Measurements from ENCODE around the gene PERM1.
"Not testable (repeated sequence)": the region's sequence is repeated elsewhere in the genome, so short reads cannot be mapped to it uniquely, and the experiment has no call there.

Gene PERM1

DNA sequence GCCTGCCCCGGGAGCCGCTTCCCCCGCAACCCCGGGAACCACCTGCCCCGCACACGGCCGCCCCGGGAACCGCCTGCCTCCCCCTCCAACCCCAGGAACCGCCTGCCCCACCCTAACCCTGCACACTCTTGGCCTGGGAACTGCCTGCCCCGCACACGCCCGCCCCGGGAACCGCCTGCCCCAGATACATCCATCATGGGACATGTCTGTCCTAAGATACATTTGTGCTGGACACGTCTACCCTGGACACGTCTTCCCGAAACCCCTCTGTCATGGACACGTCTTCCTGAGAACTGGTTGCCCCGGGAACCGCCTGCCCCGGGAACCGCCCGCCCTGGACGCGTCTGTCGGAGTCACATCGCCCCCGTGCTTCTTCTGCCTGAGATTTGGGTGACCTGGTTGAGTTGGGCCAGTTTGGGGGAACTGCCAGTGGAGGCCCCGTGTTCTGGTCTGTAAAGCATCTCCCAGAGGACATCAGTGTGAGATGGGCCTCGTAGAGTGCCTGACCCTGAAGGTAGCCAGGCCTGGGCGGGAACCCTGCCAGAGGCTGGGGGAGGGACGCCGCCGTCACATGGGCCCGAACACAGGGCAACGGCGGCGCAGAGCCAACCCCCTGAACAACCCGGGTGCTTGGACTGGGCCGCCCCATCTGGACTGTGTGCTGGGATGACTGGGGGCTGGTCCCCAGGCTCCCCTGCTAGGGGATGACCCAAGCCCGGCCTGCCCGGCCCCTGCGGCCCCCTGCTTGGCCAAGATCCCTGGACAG is 3.6 kb downstream of the PERM1 start:
- no peak overlapping the region for H3K27ac Mint-ChIP-seq
- H3K4me3 Mint-ChIP-seq = peak overlapping the region in 1 of 2 donors; percentile 34
- peaks cover 49% of the 10 kb centered on the region for H3K27me3 Mint-ChIP-seq
- ATAC-seq (no peak), DNase-seq (no peak)
- H3K4me1 Mint-ChIP-seq = peaks cover 13% of the 10 kb centered on the region
- peaks cover 0 to 7% of the 10 kb centered on the region in 2 donors for H3K9me3 Mint-ChIP-seq

GRCh38 chr1:976791-977190 is 5.1 kb downstream of the PERM1 start:
- peaks cover 13% of the 10 kb centered on the region for H3K4me1 Mint-ChIP-seq
- peaks cover 51% of the 10 kb centered on the region for H3K27me3 Mint-ChIP-seq
- not testable (repeated sequence) for H3K27ac Mint-ChIP-seq, ATAC-seq, H3K4me3 Mint-ChIP-seq, H3K9me3 Mint-ChIP-seq, DNase-seq

DNA sequence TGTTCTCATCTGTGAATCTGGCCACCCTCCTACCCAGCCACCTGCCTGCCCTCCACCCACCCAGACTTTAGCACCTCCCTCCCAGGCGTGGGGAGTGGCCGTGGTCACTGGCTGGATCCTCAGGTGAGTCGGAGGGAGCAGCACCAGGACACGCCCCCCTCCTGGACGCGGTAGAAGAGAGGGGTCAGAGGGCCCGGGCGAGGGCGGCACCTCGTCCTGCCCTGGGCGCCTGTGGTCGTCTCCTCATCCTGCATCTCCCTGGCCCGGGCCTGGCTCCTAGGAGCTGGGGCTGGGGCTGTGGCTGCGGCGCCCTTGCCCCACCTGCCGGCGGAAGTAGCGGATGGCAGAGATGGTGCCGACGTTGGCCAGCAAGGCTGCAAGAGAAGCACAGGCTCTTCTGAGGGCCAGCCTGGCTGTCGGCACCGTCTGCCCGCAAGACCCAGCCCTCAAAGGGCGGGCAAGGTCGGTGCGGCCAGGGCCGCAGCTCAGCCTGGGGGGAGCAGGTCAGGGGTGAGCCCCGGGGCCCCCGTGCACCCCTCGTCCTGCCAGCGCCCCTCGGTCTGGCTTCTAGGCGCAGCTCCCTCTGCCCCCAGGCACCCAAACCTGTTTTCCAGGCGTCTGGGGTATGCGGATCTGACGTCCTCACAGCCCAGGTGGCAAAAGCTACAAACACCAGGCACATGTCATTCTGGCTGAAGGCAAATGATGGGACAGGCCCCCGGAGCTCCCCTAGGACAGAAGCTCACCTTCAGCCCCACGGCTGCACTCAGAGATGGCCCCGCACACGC is 5.8 kb downstream of the PERM1 start:
- Mint-ChIP-seq H3K27me3 (peaks cover 58% of the 10 kb centered on the region), H3K4me3 (peak overlapping the region; percentile 9 to 29), H3K9me3 (peaks cover 0 to 7% of the 10 kb centered on the region in 2 donors), H3K4me1 (peaks cover 13% of the 10 kb centered on the region), H3K27ac (no peak overlapping the region)
- DNase-seq (peak; percentile 70 to 71), ATAC-seq (peak; percentile 81)

- Mint-ChIP-seq H3K4me1 (peaks cover 13% of the 10 kb centered on the region), H3K27ac (no peak overlapping the region), H3K27me3 (peaks cover 65% of the 10 kb centered on the region), H3K9me3 (peaks cover 0 to 7% of the 10 kb centered on the region in 2 donors), H3K4me3 (no peak overlapping the region)
- ATAC-seq (no peak), DNase-seq (no peak)
Observed at GRCh38 chr1:975365-975764, 6.5 kb downstream of the PERM1 start.

DNA sequence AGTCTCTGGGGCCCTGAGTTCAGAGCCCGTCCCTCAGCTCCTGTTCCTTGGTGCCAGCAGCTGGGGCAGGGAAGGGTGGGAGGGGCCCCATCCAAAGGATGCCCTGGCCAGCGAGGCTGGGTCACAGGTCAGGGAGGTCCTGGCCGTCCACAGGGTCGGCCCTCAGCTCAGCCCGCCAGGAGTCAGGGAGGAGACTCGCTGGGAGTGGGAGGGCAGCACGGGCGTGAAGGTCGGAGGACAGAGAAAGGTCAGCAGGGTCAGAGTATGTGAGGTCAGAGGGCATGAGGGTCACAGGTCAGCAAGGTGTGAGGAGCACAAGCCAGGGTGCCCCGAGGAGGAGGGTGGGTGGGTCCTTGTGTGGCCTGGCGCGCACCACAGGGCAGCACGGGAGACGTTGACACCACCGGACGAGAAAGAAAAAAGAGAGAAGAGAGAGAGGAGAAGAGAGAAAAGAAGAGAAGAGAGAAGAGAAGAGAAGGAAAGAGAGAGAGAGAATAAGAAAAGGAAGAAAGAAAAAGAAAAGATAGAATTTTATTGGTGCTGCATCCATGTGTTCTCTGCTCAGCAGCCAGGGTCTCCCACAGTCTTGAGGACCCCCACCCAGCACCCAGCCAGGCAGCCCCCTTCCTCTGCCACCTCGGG is 7.1 kb downstream of the PERM1 start:
- no peak overlapping the region for H3K27ac Mint-ChIP-seq
- ATAC-seq = no peak

DNA sequence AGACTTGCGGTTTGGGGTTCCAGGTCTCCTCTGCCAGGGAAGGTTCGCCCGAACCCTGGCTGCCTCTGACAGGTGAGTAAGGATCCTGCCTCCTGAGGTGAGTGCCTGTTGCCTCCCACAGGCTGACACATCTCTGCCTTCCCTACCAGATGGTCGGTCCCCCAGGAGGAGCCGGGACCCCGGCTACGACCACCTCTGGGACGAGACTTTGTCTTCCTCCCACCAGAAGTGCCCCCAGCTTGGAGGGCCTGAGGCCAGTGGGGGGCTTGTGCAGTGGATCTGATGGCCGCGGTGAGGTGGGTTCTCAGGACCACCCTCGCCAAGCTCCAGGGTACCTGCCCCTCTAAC is 7.6 kb downstream of the PERM1 start:
- no peak overlapping the region for H3K4me3 Mint-ChIP-seq
- ATAC-seq (no peak), DNase-seq (no peak)
- no peak overlapping the region for H3K27ac Mint-ChIP-seq
- peaks cover 0 to 7% of the 10 kb centered on the region in 2 donors for H3K9me3 Mint-ChIP-seq
- H3K4me1 Mint-ChIP-seq = peaks cover 13% of the 10 kb centered on the region
- peaks cover 76% of the 10 kb centered on the region for H3K27me3 Mint-ChIP-seq

More for the DNA sequence above, 7.1 kb downstream of the PERM1 start:
- Mint-ChIP-seq H3K4me3 (no peak overlapping the region), H3K27me3 (peaks cover 70% of the 10 kb centered on the region), H3K9me3 (peaks cover 0 to 7% of the 10 kb centered on the region in 2 donors), H3K4me1 (peaks cover 13% of the 10 kb centered on the region)
- DNase-seq = no peak

DNA sequence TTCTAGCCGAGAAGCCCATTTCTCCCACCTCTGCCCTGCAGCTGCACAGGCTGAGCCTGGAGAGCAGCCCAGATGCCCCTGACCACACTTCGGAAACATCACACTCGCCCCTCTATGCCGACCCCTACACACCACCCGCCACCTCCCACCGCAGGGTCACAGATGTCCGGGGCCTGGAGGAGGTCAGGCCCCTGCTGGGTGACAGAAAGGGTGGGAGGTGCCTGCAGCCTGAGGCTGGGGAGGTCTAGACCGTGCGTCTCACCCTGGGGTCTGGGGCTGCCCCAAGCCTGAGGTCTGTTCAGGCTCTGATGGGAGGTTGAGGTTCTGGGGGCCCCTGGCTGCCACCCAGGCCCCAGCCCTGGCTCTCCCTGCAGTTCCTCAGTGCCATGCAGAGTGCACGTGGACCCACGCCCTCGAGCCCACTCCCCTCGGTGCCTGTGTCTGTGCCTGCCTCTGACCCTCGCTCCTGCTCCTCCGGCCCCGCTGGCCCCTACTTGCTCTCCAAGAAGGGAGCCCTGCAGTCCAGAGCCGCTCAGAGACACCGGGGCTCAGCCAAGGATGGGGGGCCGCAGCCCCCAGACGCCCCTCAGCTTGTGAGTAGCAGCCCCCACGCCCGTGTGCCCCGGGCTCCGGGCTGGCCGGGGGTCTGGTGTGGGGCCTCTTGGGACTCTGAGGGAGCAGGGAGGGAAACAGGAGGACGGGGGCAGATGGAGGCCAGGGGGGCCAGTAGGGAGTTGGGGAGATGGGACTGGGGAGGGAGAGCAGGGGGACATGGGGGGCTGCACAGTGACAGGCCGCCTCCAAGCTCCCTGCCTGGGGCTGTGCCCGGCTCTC is 8.2 kb downstream of the PERM1 start:
- ATAC-seq (no peak), DNase-seq (no peak)
- Mint-ChIP-seq H3K27me3 (peaks cover 82% of the 10 kb centered on the region), H3K27ac (no peak overlapping the region), H3K4me1 (peaks cover 13% of the 10 kb centered on the region), H3K4me3 (no peak overlapping the region), H3K9me3 (peaks cover 0 to 7% of the 10 kb centered on the region in 2 donors)

GRCh38 chr1:972726-973458 is 9.0 kb downstream of the PERM1 start:
- Mint-ChIP-seq H3K27ac (no peak overlapping the region), H3K9me3 (peaks cover 0 to under 1% of the 10 kb centered on the region in 2 donors), H3K4me1 (peaks cover 8% of the 10 kb centered on the region), H3K27me3 (peaks cover 82% of the 10 kb centered on the region), H3K4me3 (no peak overlapping the region)
- ATAC-seq = no peak
- DNase-seq = no peak

DNA sequence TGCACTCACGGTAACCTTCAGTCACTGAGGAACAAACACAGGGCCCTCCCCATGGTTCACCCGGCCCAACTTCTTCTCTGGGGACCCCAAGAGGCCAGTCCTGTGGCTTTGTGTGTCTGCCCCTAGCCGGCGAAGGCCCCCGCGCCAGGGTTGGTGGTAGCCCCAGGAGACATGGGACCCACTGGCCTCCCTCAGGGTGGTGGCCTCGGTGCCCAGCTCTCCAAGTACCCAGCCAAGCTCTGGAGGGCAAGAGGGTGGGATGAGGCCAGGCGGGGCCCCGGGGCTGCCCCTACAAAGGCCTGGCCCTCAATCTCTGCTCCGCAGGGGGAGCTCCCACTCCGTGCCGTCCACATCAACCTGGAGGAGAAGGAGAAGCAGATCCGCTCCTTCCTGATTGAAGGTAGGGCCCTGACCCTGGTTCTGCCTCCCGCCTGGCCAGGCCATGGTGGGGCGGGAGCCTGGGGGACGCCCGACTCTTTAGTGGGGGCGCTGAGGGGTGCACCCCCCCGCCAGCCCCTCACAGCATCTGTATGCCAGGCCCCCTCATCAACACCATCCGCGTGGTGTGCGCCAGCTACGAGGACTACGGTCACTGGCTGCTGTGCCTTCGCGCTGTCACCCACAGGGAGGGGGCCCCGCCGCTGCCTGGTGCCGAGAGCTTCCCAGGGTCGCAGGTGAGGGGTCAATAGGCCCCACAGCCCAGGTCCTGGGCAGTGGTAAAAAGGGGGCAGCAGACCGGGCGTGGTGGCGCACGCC is 10.0 kb downstream of the PERM1 start:
- Mint-ChIP-seq H3K4me3 (no peak overlapping the region), H3K27ac (no peak overlapping the region), H3K27me3 (peaks cover 82% of the 10 kb centered on the region), H3K4me1 (peaks cover 14% of the 10 kb centered on the region), H3K9me3 (no peaks in the 10 kb centered on the region)
- no peak for DNase-seq
- no peak for ATAC-seq

DNA sequence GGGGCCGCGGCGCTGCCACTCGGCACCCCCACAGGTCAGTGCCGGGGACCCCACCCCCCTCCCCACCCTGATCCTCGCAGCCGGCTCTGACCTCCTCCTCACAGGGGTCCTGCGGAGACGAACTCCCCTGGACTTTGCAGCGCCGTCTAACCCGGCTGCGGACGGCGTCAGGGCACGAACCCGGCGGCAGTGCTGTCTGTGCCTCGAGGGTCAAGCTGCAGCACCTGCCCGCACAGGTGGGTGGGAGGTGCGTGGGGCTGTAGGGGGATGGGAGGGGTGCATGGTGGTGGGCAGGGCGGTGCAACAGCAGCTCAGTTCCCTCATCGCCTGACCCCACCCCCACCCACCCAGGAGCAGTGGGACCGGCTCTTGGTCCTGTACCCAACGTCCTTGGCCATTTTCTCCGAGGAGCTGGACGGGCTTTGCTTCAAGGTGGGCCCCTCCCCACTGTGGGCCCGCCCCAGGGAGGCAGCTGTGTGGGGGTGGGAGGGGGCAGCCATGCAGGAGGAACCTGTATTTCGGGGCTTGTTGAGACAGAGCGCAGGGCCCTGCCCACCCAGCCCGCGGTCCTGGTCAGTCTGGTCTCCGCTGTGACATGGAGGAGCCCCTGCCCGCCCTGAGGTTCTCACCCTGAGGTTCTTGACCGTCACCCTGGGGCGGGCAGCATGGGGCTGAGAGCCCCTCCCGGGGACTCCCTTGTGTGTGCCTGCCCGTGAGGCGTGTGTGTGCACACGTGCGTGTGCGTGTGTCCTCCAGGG is 10.7 kb downstream of the PERM1 start:
- no peak overlapping the region for H3K27ac Mint-ChIP-seq
- DNase-seq (no peak), ATAC-seq (no peak)
- H3K27me3 Mint-ChIP-seq = peaks cover 81% of the 10 kb centered on the region
- H3K4me1 Mint-ChIP-seq = peaks cover 19% of the 10 kb centered on the region
- H3K4me3 Mint-ChIP-seq = no peak overlapping the region
- no peaks in the 10 kb centered on the region for H3K9me3 Mint-ChIP-seq

GRCh38 chr1:970242-970972 is 11.5 kb downstream of the PERM1 start:
- Mint-ChIP-seq H3K4me1 (peaks cover 19% of the 10 kb centered on the region), H3K27ac (no peak overlapping the region)

GRCh38 chr1:969260-969855 is 12.5 kb downstream of the PERM1 start:
- Mint-ChIP-seq H3K4me1 (peaks cover 19% of the 10 kb centered on the region), H3K27ac (no peak overlapping the region), H3K27me3 (peaks cover 63% of the 10 kb centered on the region), H3K4me3 (no peak overlapping the region), H3K9me3 (no peaks in the 10 kb centered on the region)
- ATAC-seq (no peak), DNase-seq (no peak)

More at GRCh38 chr1:970242-970972, 11.5 kb downstream of the PERM1 start:
- peaks cover 73% of the 10 kb centered on the region for H3K27me3 Mint-ChIP-seq
- H3K4me3 Mint-ChIP-seq = no peak overlapping the region
- H3K9me3 Mint-ChIP-seq = no peaks in the 10 kb centered on the region
- no peak for DNase-seq
- ATAC-seq = no peak
